ENCODE results near the gene RASA3. TPM values are rescaled to one million over a fixed set of nuclear protein-coding genes. Genes with fewer than 3 reads are reported as not detected.

Gene RASA3
- total RNA-seq, 1 experiment from 2014 or later = 9.1 TPM

DNA sequence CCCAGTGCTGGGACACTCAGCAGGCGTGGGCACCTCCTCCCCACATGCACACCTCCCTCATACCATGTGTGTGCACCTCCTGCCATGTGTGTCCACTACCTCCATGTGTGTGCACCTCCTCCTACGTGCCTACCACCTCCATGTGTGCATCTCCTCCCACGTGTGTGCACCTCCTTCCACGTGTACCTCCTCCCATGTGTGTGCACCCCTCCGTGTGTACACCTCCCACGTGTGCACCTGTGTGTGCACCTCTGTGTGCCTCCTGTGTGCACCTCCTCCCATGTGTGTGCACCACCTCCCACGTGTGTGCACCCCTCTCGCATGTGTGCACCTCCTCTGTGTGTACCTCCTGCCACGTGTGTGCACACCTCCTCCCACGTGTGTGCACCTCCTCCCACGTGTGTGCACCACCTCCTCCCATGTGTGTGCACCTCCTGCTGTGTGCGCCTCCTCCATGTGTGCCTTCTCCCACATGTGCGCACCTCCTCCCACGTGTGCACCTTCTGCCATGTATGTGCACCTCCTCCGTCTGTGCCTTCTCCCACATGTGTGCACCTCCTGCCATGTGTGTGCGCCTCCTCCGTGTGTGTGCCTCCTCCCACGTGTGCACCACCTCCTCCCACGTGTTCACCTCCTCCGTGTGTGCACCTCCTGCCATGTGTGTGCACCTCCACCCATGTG lies 152.5 kb downstream of the RASA3 start:
- Mint-ChIP-seq H3K4me3 (ENCODE audit: unreplicated experiment) (no peak overlapping the region), H3K27ac (ENCODE audit: low read depth, unreplicated experiment) (no peak overlapping the region), H3K9me3 (ENCODE audit: unreplicated experiment) (no peaks in the 10 kb centered on the region), H3K4me1 (ENCODE audit: insufficient read depth, unreplicated experiment) (peaks cover 33% of the 10 kb centered on the region), H3K36me3 (ENCODE audit: insufficient read depth, unreplicated experiment) (peaks cover 21% of the 10 kb centered on the region), H3K27me3 (ENCODE audit: insufficient read depth, unreplicated experiment) (no peaks in the 10 kb centered on the region)
- ChIA-PET POLR2A (interaction anchor here (1.4 to 2.5 kb wide), 2 partner anchors 10 kb away, joined by 7 to 33 read pairs; no protein-coding TSS in a partner anchor), CTCF (interaction anchor here (0.5 to 2.2 kb wide), 4 partner anchors 10 to 366 kb away, joined by 3 to 6 read pairs (median 5); no protein-coding TSS in a partner anchor)
- no peak for DNase-seq (ENCODE audit: unreplicated experiment)
- no TSS peak for BruUV-seq (replicated peaks)
- intact Hi-C loops (cut with micrococcal nuclease) = no loop called here
- TF ChIP-seq, protein P1, sequence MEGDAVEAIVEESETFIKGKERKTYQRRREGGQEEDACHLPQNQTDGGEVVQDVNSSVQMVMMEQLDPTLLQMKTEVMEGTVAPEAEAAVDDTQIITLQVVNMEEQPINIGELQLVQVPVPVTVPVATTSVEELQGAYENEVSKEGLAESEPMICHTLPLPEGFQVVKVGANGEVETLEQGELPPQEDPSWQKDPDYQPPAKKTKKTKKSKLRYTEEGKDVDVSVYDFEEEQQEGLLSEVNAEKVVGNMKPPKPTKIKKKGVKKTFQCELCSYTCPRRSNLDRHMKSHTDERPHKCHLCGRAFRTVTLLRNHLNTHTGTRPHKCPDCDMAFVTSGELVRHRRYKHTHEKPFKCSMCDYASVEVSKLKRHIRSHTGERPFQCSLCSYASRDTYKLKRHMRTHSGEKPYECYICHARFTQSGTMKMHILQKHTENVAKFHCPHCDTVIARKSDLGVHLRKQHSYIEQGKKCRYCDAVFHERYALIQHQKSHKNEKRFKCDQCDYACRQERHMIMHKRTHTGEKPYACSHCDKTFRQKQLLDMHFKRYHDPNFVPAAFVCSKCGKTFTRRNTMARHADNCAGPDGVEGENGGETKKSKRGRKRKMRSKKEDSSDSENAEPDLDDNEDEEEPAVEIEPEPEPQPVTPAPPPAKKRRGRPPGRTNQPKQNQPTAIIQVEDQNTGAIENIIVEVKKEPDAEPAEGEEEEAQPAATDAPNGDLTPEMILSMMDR (IDR thresholded peaks at IDR 0.05; ENCODE audit: unreplicated experiment) = no peak

DNA sequence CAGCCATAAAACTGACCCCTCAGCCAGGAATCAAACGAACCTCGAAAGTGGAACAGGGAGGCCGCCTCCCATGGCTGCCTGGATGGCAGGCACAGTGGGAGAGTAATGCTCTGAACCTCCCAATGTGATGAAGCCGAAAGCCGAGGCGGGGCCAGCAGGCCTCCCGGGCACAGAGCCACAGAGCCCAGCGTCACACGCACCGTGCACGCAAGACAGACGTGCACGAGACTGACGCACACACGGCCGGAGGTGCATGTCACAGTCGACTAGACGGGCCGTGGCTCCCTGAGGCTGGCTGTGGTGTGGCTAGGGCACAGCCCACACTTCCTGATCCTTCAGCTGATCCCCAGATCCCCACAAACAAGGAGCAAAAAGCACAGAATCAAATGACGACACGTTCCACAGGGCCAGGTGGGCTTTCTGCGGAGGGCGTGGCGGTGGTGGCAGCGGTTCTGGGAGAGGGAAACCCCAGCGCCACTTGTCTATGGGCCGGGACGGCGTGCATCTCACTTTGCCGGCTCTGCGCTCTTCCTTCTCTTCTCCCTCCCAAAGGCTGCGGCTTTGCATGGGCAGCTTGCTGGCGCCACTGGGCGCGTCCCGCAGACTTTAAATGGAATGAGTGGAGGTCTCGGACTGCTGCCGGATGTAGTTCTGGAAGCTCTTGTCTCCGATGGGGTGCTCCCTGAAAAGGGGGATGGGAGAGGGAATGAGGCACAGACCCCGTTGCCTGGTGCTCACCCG lies 153.5 kb downstream of the RASA3 start:
- Mint-ChIP-seq H3K4me3 (ENCODE audit: unreplicated experiment) (no peak overlapping the region), H3K4me1 (ENCODE audit: insufficient read depth, unreplicated experiment) (peaks cover 33% of the 10 kb centered on the region), H3K36me3 (ENCODE audit: insufficient read depth, unreplicated experiment) (peaks cover 21% of the 10 kb centered on the region), H3K27me3 (ENCODE audit: insufficient read depth, unreplicated experiment) (no peaks in the 10 kb centered on the region), H3K9me3 (ENCODE audit: unreplicated experiment) (no peaks in the 10 kb centered on the region), H3K27ac (ENCODE audit: low read depth, unreplicated experiment) (no peak overlapping the region)
- DNase-seq (ENCODE audit: unreplicated experiment) = no peak
- BruUV-seq (replicated peaks) = no TSS peak
- ChIA-PET CTCF (interaction anchor here (0.7 to 1.4 kb wide), 2 partner anchors 9 to 280 kb away, joined by 3 to 6 read pairs; no protein-coding TSS in a partner anchor), POLR2A (interaction anchor here (0.7 to 1.4 kb wide), 4 partner anchors 9 to 141 kb away, joined by 3 to 7 read pairs (median 4); no protein-coding TSS in a partner anchor)
- intact Hi-C loops (cut with micrococcal nuclease) = no loop called here
- TF ChIP-seq, protein P1 (IDR thresholded peaks at IDR 0.05; ENCODE audit: unreplicated experiment) = no peak

DNA sequence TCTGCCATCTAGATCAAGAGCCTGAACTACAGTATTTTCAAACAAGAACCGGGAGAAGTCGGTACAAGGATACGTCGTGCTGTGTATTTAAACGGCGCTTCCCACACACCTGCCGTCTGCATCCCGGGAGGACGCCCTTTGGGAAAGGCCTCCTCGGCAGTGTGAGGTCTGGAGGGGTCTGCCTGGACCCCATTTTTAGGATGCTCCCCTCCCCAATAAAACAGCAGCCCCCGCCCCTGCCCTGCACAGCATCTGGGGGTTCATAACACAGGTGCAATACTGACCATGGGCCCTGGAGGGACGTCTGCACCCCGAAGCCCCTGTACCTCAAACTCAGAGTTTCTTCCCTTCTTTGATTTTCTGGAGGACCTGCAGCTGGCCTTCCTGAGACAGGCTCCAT lies 154.4 kb downstream of the RASA3 start:
- ChIA-PET CTCF (interaction anchor here (0.7 kb wide), 2 partner anchors 89 to 281 kb away, joined by 3 read pairs; no protein-coding TSS in a partner anchor), POLR2A (interaction anchor here (0.7 to 1.0 kb wide), 2 partner anchors 37 to 140 kb away, joined by 4 read pairs; no protein-coding TSS in a partner anchor)
- no peak for DNase-seq (ENCODE audit: unreplicated experiment)
- H3K4me3 Mint-ChIP-seq (ENCODE audit: unreplicated experiment) = no peak overlapping the region
- intact Hi-C loops (cut with micrococcal nuclease) = no loop called here
- TF ChIP-seq, protein P1 (IDR thresholded peaks at IDR 0.05; ENCODE audit: unreplicated experiment) = no peak
- H3K27me3 Mint-ChIP-seq (ENCODE audit: insufficient read depth, unreplicated experiment) = no peaks in the 10 kb centered on the region
- H3K9me3 Mint-ChIP-seq (ENCODE audit: unreplicated experiment) = no peaks in the 10 kb centered on the region
- peaks cover 33% of the 10 kb centered on the region for H3K4me1 Mint-ChIP-seq (ENCODE audit: insufficient read depth, unreplicated experiment)
- BruUV-seq (replicated peaks) = no TSS peak
- no peak overlapping the region for H3K27ac Mint-ChIP-seq (ENCODE audit: low read depth, unreplicated experiment)
- H3K36me3 Mint-ChIP-seq (ENCODE audit: insufficient read depth, unreplicated experiment) = peaks cover 21% of the 10 kb centered on the region

All from MCF 10A (cell line).